Neural cell (in vitro differentiated cells): ENCODE measurements around the gene SAMD10. TPM values are rescaled to one million over a fixed set of nuclear protein-coding genes. Genes with fewer than 3 reads are reported as not detected.

ENCODE experiments used
- H2AFZ ChIP-seq: fragments of 200-600, 300-800 bp; sonication (generic), shearing (Covaris generic); 2 replicates; pipeline ENCODE4 v1.6.0; 2014; ENCODE audit warnings: low read depth, mild to moderate bottlenecking, antibody characterized with exemption, low read length, moderate library complexity
- H3F3A ChIP-seq: fragments of 200-600 bp; shearing (Covaris generic); 2 replicates; pipeline ENCODE4 v1.6.1; 2016; ENCODE audit warnings: mild to moderate bottlenecking, moderate library complexity, mixed read lengths, antibody characterized with exemption, low read length; ENCODE audit not compliant: insufficient read depth, poor library complexity, severe bottlenecking
- H3K27ac ChIP-seq: fragments of 200-600, 300-800 bp; sonication (generic), shearing (Covaris generic); 2 replicates; pipeline ENCODE4 v1.5.1; 2014; ENCODE audit warnings: mild to moderate bottlenecking, low read length, moderate library complexity
- H3K27me3 ChIP-seq: fragments of 300-800, 200-600 bp; sonication (generic), shearing (Covaris generic); 2 replicates; pipeline ENCODE4 v1.6.0; 2014; ENCODE audit warnings: mild to moderate bottlenecking, low read depth, low read length, moderate library complexity; ENCODE audit not compliant: insufficient read depth
- H3K36me3 ChIP-seq: fragments of 300-800, 200-600 bp; sonication (generic), shearing (Covaris generic); 2 replicates; pipeline ENCODE4 v1.5.1; 2014; ENCODE audit warnings: mild to moderate bottlenecking, antibody characterized with exemption, low read length, moderate library complexity; ENCODE audit not compliant: insufficient read depth
- H3K4me2 ChIP-seq: fragments of 300-800, 200-600 bp; sonication (generic), shearing (Covaris generic); 2 replicates; pipeline ENCODE4 v1.6.0; 2014; ENCODE audit warnings: mild to moderate bottlenecking, low read length
- H3K4me3 ChIP-seq: fragments of 300-800, 200-600 bp; sonication (generic), shearing (Covaris generic); 2 replicates; pipeline ENCODE4 v1.5.1; 2014; ENCODE audit warnings: mild to moderate bottlenecking, low read length, moderate library complexity
- H3K79me2 ChIP-seq: fragments of 200-600 bp; shearing (Covaris generic); replicated peaks from 2 replicates; pipeline ENCODE4 v1.6.0; 2014; ENCODE audit warnings: mild to moderate bottlenecking, low read length, moderate library complexity; ENCODE audit not compliant: insufficient read depth
- H3K9ac ChIP-seq: fragments of 300-800, 200-600 bp; sonication (generic), shearing (Covaris generic); 2 replicates; pipeline ENCODE4 v1.6.1; 2016; ENCODE audit warnings: mild to moderate bottlenecking, low read length, mixed read lengths
- H3K9me2 ChIP-seq: fragments of 200-600 bp; shearing (Covaris generic); 2 replicates; pipeline ENCODE4 v1.6.1; 2016; ENCODE audit warnings: mild to moderate bottlenecking, low read length, mixed read lengths; ENCODE audit not compliant: insufficient read depth
- H3K9me3 ChIP-seq: fragments of 200-600, 300-800 bp; sonication (generic), shearing (Covaris generic); 2 replicates; pipeline ENCODE4 v1.6.1; 2016; ENCODE audit warnings: mild to moderate bottlenecking, mixed run types, low read length, moderate library complexity, mixed read lengths
- H4K20me1 ChIP-seq: fragments of 200-600 bp; shearing (Covaris generic); 2 replicates; pipeline ENCODE4 v1.6.1; 2016; ENCODE audit warnings: mild to moderate bottlenecking, mixed run types; ENCODE audit not compliant: insufficient read depth
- CTCF ChIP-seq: fragments of 450-650 bp; IDR thresholded peaks from 2 replicates; pipeline ENCODE4 v1.5.1; 2014; ENCODE audit warnings: antibody characterized with exemption, mild to moderate bottlenecking, moderate library complexity; ENCODE audit not compliant: poor library complexity, severe bottlenecking
- EP300 ChIP-seq: fragments of 450-650 bp; conservative IDR thresholded peaks from 2 replicates; pipeline ENCODE4 v1.6.1; 2014; ENCODE audit warnings: antibody characterized with exemption, mild to moderate bottlenecking, moderate library complexity; ENCODE audit not compliant: poor library complexity, severe bottlenecking
- EZH2 ChIP-seq: fragments of 200-600, 300-800 bp; shearing (Covaris generic), sonication (generic); IDR thresholded peaks from 2 replicates; pipeline ENCODE4 v1.6.1; 2014; ENCODE audit warnings: antibody characterized with exemption, low read length, borderline replicate concordance, mild to moderate bottlenecking; ENCODE audit not compliant: insufficient read depth, poor library complexity, severe bottlenecking
- MXI1 ChIP-seq: fragments of 450-650 bp; conservative IDR thresholded peaks from 2 replicates; pipeline ENCODE4 v1.6.1; 2014; ENCODE audit warnings: antibody characterized with exemption, mild to moderate bottlenecking; ENCODE audit not compliant: poor library complexity, severe bottlenecking
- POLR2AphosphoS5 ChIP-seq: IDR thresholded peaks from 2 replicates; pipeline ENCODE4 v1.6.1; 2012
- RAD21 ChIP-seq: fragments of 450-650 bp; conservative IDR thresholded peaks from 2 replicates; pipeline ENCODE4 v1.6.1; 2014; ENCODE audit warnings: antibody characterized with exemption, mild to moderate bottlenecking, moderate library complexity
- REST ChIP-seq: IDR thresholded peaks from 2 replicates; pipeline ENCODE4 v1.6.1; 2012; ENCODE audit warnings: borderline replicate concordance
- SMC3 ChIP-seq: fragments of 450-650 bp; conservative IDR thresholded peaks from 2 replicates; pipeline ENCODE4 v1.6.1; 2014; ENCODE audit warnings: antibody characterized with exemption, mild to moderate bottlenecking, moderate library complexity; ENCODE audit not compliant: poor library complexity
- TAF1 ChIP-seq: IDR thresholded peaks from 2 replicates; pipeline ENCODE4 v1.6.1; 2012; ENCODE audit warnings: low read depth
- polyA plus RNA-seq: library from polyadenylated mRNA; depleted of rRNA; stranded (reverse); fragments of >200 nt; gene quantifications from 2 replicates; pipeline ENCODE4 v1.2.3, GENCODE V29; 2014

Gene SAMD10
- polyA plus RNA-seq, 1 donor from 2014 or later = 23.3 TPM

- Histone ChIP-seq H3K79me2 (peaks cover 8% of the 10 kb centered on the region), H4K20me1 (no peaks in the 10 kb centered on the region), H3K4me2 (peak overlapping the region; percentile 88), H3K9me2 (no peaks in the 10 kb centered on the region), H3K27me3 (no peaks in the 10 kb centered on the region), H3K9ac (peak overlapping the region; percentile 90), H3K9me3 (no peaks in the 10 kb centered on the region), H3F3A (no peaks in the 10 kb centered on the region), H2AFZ (no peak overlapping the region), H3K4me3 (peak overlapping the region; percentile 84), H3K27ac (peak overlapping the region; percentile 44), H3K36me3 (no peaks in the 10 kb centered on the region)
- TF ChIP-seq SMC3 (peak; percentile 18), REST (no peak), CTCF (no peak), MXI1 (peak; percentile 42)
Measured at GRCh38 chr20:63968928-63969760, 10.3 kb downstream of the SAMD10 start.

GRCh38 chr20:63968136-63968927, 11.1 kb downstream of the SAMD10 start:
- no peaks in the 10 kb centered on the region for H3K36me3 ChIP-seq
- peak overlapping the region; percentile 90 for H3K9ac ChIP-seq

More at GRCh38 chr20:63968136-63968927, 11.1 kb downstream of the SAMD10 start:
- Histone ChIP-seq H3K9me2 (no peaks in the 10 kb centered on the region), H3K27me3 (no peaks in the 10 kb centered on the region), H3K4me2 (peak overlapping the region; percentile 88), H3K9me3 (no peaks in the 10 kb centered on the region), H3F3A (no peaks in the 10 kb centered on the region), H3K4me3 (peak overlapping the region; percentile 84), H3K79me2 (peaks cover 8% of the 10 kb centered on the region), H2AFZ (no peak overlapping the region), H3K27ac (peak overlapping the region; percentile 44), H4K20me1 (no peaks in the 10 kb centered on the region)
- TF ChIP-seq TAF1 (no peak), EP300 (no peak), RAD21 (no peak), CTCF (no peak), POLR2AphosphoS5 (no peak), EZH2 (no peak), SMC3 (no peak), REST (no peak)
